ENCODE results near the gene HRH4.

The HRH4 gene

DNA sequence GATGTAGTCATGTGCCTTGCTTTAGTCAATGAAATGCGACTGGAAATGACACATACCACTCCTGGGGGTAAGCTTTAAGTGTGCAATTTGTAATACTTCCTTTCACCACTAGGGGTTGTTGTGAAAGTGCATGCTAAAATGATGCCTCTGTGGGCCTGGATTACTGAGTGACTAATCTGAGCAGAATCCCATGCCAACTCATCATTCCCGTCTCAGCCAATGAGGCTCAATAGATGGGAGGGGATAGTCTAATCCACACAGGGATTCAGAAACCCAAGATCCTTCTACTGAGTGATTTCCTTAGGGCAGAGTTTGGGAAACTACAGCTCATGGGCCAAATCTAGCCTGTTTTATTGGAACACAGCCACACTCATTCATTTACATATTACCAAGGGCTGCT lies 54.0 kb downstream of the HRH4 start:
- peak in 1 of 2 experiments; percentile 8 for DNase-seq

DNA sequence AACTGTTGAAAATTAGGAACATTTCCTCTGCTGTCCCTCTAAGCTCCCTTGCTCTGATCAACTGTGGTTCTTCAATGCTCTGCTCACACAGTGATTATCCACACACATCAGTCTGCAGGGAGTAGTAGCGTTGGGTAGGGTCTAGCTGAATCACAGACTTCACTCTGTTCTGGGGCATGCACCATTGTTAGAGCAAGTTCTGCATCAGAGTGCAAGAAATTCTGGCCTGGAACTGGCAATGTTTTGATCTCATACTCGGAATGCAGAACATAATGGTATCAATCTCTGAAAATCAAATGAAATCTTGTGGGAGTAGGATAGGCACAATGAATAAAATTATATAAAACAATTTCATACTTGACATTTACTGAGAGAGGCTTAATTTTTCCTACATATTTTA lies 55.3 kb downstream of the HRH4 start:
- DNase-seq, result no peak

DNA sequence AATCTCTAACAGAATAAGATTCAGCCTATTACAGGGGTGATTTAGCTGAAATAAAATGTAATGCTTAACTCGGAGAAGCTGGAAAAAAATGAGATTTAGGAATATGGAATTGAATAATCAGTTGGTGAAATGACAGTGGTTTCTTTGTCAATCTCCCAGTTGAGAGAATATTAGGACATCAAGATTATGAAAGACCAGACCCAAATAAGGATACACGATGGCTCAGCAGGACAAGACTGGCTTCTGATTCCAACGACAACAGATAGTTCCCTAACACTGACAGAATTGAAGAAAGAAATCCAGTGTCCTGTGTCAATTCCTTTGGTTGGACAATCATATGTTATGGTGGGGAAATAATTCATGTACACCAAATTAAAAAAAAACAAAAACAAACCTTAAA lies 55.8 kb downstream of the HRH4 start:
- DNase-seq, result no peak

DNA sequence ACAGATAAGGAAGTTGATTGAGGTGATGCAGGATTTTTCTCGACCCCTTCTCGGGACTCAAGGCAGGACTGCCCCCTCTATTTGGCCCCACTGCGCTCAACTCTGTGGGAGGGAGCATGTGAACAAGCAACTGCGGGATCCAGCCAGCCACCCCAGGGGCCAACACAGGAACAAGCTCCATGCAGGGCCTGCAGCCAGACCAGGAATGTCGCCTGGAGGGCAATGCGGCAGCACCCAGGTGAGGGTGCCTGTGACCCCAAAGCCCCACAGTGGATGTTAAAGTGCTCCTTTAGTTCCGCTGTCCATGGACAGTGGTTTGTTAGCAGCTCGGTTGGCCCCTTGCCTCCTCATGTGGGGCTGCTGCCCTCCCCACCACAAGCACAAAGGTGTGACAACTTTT lies 57.1 kb downstream of the HRH4 start:
- DNase-seq, result no peak

DNA sequence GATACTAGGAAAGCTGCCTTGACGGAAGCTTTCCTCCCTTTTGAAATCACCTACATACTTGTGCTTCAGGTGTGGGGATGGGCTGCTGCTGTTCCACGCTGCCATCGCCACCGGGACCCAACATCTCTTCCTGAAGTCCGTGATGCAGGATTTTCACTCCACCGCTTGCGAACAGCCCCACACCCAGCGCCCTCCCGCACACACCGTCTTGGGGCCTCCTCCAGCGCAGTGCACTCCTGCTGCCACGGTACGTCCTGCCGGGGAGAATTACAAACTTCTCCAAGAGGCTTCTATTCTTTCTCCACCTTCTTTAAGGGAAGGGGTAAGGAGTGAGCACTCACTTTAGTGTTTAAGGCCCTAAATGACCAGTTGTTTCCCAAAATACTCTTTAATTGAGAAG lies 58.2 kb downstream of the HRH4 start:
- DNase-seq, result no peak

Measured in NCI-H2081 (cell line).